Tibial nerve (tissue), 4 donors: ENCODE results near the gene PHLDB3. TPM values are rescaled to one million over a fixed set of nuclear protein-coding genes. Genes with fewer than 3 reads are reported as not detected.

Experiments
- DNase-seq, 2 donors: peaks; one replicate each; pipeline ENCODE4 v3.0.0-alpha.2; 2019; ENCODE audit warnings: low spot score in 2 of 2
- H3K27ac ChIP-seq, 4 donors: fragments of 200-600 bp; sonication (generic) in 3 of 4; one replicate each; pipeline ENCODE4 v1.5.1; 2017 to 2019; ENCODE audit warnings: mild to moderate bottlenecking in 1 of 4
- H3K27me3 ChIP-seq, 2 donors: fragments of 200-600 bp; sonication (generic) in 1 of 2; one replicate each; pipeline versions ENCODE4 v1.5.1 to v1.6.0; 2017 to 2019
- H3K36me3 ChIP-seq, 3 donors: fragments of 200-600 bp; sonication (generic); one replicate each; pipeline ENCODE4 v1.5.1; 2018 to 2019
- H3K4me1 ChIP-seq, 4 donors: fragments of 200-600 bp; sonication (generic) in 3 of 4; one replicate each; pipeline ENCODE4 v1.5.1; 2017 to 2019
- H3K4me3 ChIP-seq, 4 donors: fragments of 200-600 bp; sonication (generic) in 3 of 4; one replicate each; pipeline ENCODE4 v1.5.1; 2017 to 2019; ENCODE audit warnings: mild to moderate bottlenecking in 1 of 4, moderate library complexity in 1 of 4
- H3K9me3 ChIP-seq, 4 donors: fragments of 200-600 bp; sonication (generic) in 3 of 4; one replicate each; pipeline ENCODE4 v1.5.1; 2017 to 2019
- CTCF ChIP-seq, 5 experiments: fragments of 200-600 bp in 3 of 5; fragments of 450-650 bp in 2 of 5; sonication (generic) in 3 of 5; IDR thresholded peaks; one replicate each; pipeline ENCODE4 v1.5.1; 2016 to 2019; ENCODE audit warnings: antibody characterized with exemption in 5 of 5, mild to moderate bottlenecking in 3 of 5, moderate library complexity in 2 of 5
- EP300 ChIP-seq, 2 donors: sonication (generic); formaldehyde crosslinking; IDR thresholded peaks; one replicate each; pipeline ENCODE4 v1.6.1; 2017; ENCODE audit warnings: antibody characterized with exemption in 2 of 2, mild to moderate bottlenecking in 1 of 2
- POLR2A ChIP-seq, 2 donors: fragments of 450-650 bp; IDR thresholded peaks; one replicate each; pipeline ENCODE4 v1.6.1; 2017; ENCODE audit warnings: antibody characterized with exemption in 2 of 2, mild to moderate bottlenecking in 2 of 2, moderate library complexity in 2 of 2
- WGBS, 2 donors: methylation state at CpG; one replicate each; pipeline ENCODE4 v1.1.5; 2018; 5-methylcytosine and 5-hydroxymethylcytosine counted together
- total RNA-seq, 4 donors: library from RNA; depleted of rRNA; stranded (reverse); fragments of >200 nt; gene quantifications; one replicate each; pipeline ENCODE4 v1.1.0, GENCODE V29; 2016

The PHLDB3 gene
- total RNA-seq, 4 donors from 2014 or later: 9.8 to 25.5 (median 16.3) TPM

- H3K27ac ChIP-seq: peak overlapping the region; percentile 89 to 94 (median 90)
- 9 to 11% methylated on average over 17 of the region's 17 CpGs for WGBS, 2 donors
- peaks cover 0 to 29% (median 15%) of the 10 kb centered on the region in 4 donors for H3K4me1 ChIP-seq
- peaks cover 0 to 34% (median 0%) of the 10 kb centered on the region in 3 donors for H3K36me3 ChIP-seq
- H3K27me3 ChIP-seq: no peaks in the 10 kb centered on the region
- H3K9me3 ChIP-seq: peaks cover 0 to 11% (median 0%) of the 10 kb centered on the region in 4 donors
- TF ChIP-seq CTCF (IDR thresholded peaks at IDR 0.05): no peak
- no peak for TF ChIP-seq EP300 (IDR thresholded peaks at IDR 0.05)
- TF ChIP-seq POLR2A (IDR thresholded peaks at IDR 0.05): no peak
- H3K4me3 ChIP-seq: peak overlapping the region; percentile 31 to 63 (median 58)
- no peak for DNase-seq
Measured at GRCh38 chr19:43534305-43534815, 29.8 kb upstream of the PHLDB3 start.

DNA sequence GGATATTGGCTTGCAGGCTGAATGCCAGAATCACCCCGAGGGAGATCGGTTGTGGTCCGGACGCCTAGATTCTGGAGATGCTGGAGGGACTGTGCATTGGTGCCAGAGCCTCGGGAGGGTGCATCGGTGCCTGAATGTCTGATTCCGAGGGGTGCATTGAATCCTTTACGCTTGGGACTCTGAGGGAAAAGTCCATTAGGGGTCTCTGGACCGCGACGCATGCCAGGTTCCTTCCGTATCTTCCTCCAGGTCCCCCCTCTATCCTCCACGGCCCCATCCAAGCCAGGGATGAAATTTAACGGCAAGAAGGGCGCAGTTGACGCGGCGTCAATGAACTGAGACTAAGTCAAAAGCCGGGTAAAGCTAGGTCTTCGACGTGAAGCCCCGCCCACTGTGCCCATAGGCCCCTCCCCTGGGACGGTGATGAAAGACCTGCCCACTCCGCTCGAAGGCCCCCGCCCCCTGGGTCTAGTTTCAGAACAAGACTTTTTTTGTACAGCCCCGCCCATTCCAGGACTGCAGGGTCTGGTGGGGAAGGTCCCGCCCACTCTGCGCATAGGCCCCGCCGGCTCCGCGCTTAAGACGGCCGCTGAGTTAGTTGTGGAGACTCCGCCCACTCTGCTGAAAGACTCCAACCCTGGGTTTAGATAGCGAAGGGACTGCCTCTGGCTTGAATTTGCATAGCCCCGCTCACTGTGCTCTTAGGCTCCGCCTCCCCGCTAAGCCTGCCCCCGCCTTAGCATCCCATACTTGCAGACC, 29.2 kb upstream of the PHLDB3 start:
- Histone ChIP-seq H3K27me3 (no peaks in the 10 kb centered on the region), H3K27ac (peak overlapping the region; percentile 89 to 94 (median 90)), H3K4me1 (peaks cover 0 to 29% (median 15%) of the 10 kb centered on the region in 4 donors), H3K36me3 (peaks cover 0 to 28% (median 0%) of the 10 kb centered on the region in 3 donors), H3K9me3 (peaks cover 0 to 5% (median 0%) of the 10 kb centered on the region in 4 donors), H3K4me3 (peak overlapping the region; percentile 33 to 63 (median 58))
- DNase-seq: peak; percentile 99 to 100
- TF ChIP-seq EP300 (IDR thresholded peaks at IDR 0.05) (peak; percentile 60 to 91), POLR2A (IDR thresholded peaks at IDR 0.05) (peak in 1 of 2 donors; percentile 44), CTCF (IDR thresholded peaks at IDR 0.05) (no peak)
- WGBS, 2 donors: 0% methylated on average over 26 to 37 of the region's 41 CpGs

DNA sequence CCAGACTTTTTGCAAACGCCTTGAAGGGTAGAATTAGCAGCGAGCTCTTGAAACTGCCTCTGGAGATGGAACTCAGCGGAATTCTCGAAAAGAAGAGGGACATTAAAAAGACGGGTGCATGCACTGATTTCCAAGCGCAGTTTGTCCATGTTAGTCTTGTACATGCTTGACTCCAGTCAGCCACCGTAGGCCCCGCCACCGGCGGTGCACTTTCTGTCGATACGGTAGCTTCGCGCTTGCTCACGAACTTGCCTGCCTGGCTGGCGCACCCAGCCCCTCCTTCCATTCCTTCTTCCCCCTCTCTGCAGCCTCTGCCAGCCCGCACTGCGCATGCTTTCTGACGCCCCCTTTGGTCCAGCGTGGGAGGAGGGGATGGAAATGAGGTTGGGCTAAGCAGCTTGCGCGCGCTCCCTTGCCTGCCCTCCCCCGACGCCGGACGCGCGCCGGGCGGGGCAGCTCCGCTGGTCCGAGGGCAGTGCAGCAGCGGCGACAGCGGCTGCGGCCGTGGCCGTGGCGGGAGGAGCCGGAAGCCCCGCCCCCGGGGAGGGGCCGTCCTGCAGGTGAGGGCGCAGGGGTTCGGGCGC, 28.5 kb upstream of the PHLDB3 start, which contains the start of gene ZNF575:
Gene ZNF575 (plus strand): TSS at position 227 of the 584 bp plus-strand sequence. CDS start 1,235 bp downstream, outside the sequence.
- Histone ChIP-seq H3K36me3 (peaks cover 0 to 21% (median 0%) of the 10 kb centered on the region in 3 donors), H3K27ac (peak within 1 kb of the TSS; percentile 89 to 94 (median 90)), H3K4me3 (peak within 1 kb of the TSS; percentile 33 to 63 (median 58)), H3K9me3 (no peaks in the 10 kb centered on the region), H3K27me3 (no peaks in the 10 kb centered on the region), H3K4me1 (peaks cover 0 to 32% (median 16%) of the 10 kb centered on the region in 4 donors)
- 1 to 2% methylated on average over 18 to 31 of the region's 47 CpGs for WGBS, 2 donors
- TF ChIP-seq CTCF (IDR thresholded peaks at IDR 0.05) (peak in 2 of 5 experiments; percentile 30 to 37), POLR2A (IDR thresholded peaks at IDR 0.05) (peak; percentile 28 to 48), EP300 (IDR thresholded peaks at IDR 0.05) (peak; percentile 75 to 91)
- peak; percentile 74 to 81 for DNase-seq

DNA sequence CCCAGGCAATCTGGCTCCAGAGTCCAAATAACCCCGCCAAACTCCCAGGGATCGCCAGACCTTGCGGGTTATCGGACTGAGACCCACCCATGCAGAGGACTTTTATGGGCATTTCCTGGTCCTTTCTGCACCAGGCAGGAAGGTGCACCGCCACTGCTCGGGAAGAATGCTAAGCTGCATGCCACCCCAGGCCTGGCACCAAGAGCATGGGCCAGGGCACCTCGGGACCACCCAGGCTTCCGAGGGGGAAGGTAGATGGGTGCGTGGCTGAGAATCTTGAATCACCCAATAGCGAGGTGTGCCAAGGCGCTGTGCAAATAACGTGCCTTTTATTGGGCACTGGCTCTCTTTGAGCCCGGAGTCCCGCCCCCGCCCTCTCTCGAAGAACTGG, 28.0 kb upstream of the PHLDB3 start:
- Histone ChIP-seq H3K4me1 (peaks cover 0 to 37% (median 18%) of the 10 kb centered on the region in 4 donors), H3K4me3 (peak overlapping the region; percentile 33 to 63 (median 58)), H3K36me3 (peaks cover 0 to 16% (median 0%) of the 10 kb centered on the region in 3 donors), H3K9me3 (no peaks in the 10 kb centered on the region), H3K27me3 (no peaks in the 10 kb centered on the region), H3K27ac (peak overlapping the region; percentile 89 to 94 (median 90))
- TF ChIP-seq CTCF (IDR thresholded peaks at IDR 0.05) (no peak), EP300 (IDR thresholded peaks at IDR 0.05) (no peak), POLR2A (IDR thresholded peaks at IDR 0.05) (no peak)
- peak in 1 of 2 donors; percentile 19 for DNase-seq
- 0% methylated on average over 14 to 16 of the region's 16 CpGs for WGBS, 2 donors
